GM18870 (cell line): Measurements from ENCODE around the gene BMP8B.
"Not testable (repeated sequence)": the region's sequence is repeated elsewhere in the genome, so short reads cannot be mapped to it uniquely, and the experiment has no call there.

ENCODE experiments used
- ATAC-seq: cut with Tn5 transposase; IDR thresholded peaks from one replicate; pipeline ENCODE4 v1.9.1; 2021; ENCODE audit warnings: moderate library complexity; ENCODE audit not compliant: unreplicated experiment

The BMP8B gene

GRCh38 chr1:39788758-39789570 is at the start of gene BMP8B:
Gene BMP8B, minus strand, starts transcription at chr1:39788865. Its CDS starts 380 bp downstream, at chr1:39788485.
- no peak for ATAC-seq

- ATAC-seq = no peak
Observed at GRCh38 chr1:39836595-39837110, 48.0 kb upstream of the BMP8B start.

- no peak for ATAC-seq
Observed at GRCh38 chr1:39835935-39836594, 47.4 kb upstream of the BMP8B start.

GRCh38 chr1:39835110-39835509 is 46.4 kb upstream of the BMP8B start:
- no peak for ATAC-seq

- no peak for ATAC-seq
Observed at GRCh38 chr1:39833621-39834385, 45.1 kb upstream of the BMP8B start.

- ATAC-seq = no peak
Observed at GRCh38 chr1:39833121-39833520, 44.5 kb upstream of the BMP8B start.

- ATAC-seq = no peak
Observed at GRCh38 chr1:39832294-39832693, 43.6 kb upstream of the BMP8B start.

- no peak for ATAC-seq
Observed at GRCh38 chr1:39829791-39830533, 41.3 kb upstream of the BMP8B start.

- no peak for ATAC-seq
Observed at GRCh38 chr1:39828734-39829133, 40.1 kb upstream of the BMP8B start.

- ATAC-seq = not testable (repeated sequence)
Observed at GRCh38 chr1:39828255-39828654, 39.6 kb upstream of the BMP8B start.

GRCh38 chr1:39827201-39827600 is 38.5 kb upstream of the BMP8B start:
- no peak for ATAC-seq

GRCh38 chr1:39826583-39826982 is 37.9 kb upstream of the BMP8B start:
- ATAC-seq = no peak

- no peak for ATAC-seq
Observed at GRCh38 chr1:39825432-39825941, 36.8 kb upstream of the BMP8B start.

- not testable (repeated sequence) for ATAC-seq
Observed at GRCh38 chr1:39823450-39823849, 34.8 kb upstream of the BMP8B start.

GRCh38 chr1:39822146-39822545 is 33.5 kb upstream of the BMP8B start:
- no peak for ATAC-seq

GRCh38 chr1:39819091-39819812 is 30.6 kb upstream of the BMP8B start:
- no peak for ATAC-seq

GRCh38 chr1:39818482-39818881 is 29.8 kb upstream of the BMP8B start:
- no peak for ATAC-seq

GRCh38 chr1:39817091-39817932 is 28.6 kb upstream of the BMP8B start:
- ATAC-seq = peak; percentile 75
